Measurements from ENCODE around the gene ENTPD7.
"Not testable (repeated sequence)": the region's sequence is repeated elsewhere in the genome, so short reads cannot be mapped to it uniquely, and the experiment has no call there.

ENTPD7 gene

DNA sequence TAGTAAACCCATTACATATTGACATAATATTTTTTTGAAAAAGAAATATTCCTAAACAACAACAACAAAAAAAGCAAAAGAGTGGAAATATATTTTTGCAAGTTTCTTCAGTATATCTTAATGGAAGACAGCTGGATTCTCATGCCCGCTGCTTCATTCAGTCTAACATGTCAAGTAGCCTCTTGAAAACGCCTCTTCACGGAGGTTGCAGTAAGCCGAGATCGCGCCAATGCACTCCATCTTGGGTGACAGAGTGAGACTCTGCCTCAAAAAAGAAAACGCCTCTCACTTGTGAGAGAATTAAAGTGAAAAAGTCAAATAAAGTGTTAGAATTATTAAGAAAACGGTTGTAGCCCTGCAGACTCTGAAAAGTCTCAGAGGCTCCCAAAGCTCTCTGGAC, 74.1 kb downstream of the ENTPD7 start:
- no peak overlapping the region for H3K4me3 ChIP-seq (ENCODE audit: low read length)

DNA sequence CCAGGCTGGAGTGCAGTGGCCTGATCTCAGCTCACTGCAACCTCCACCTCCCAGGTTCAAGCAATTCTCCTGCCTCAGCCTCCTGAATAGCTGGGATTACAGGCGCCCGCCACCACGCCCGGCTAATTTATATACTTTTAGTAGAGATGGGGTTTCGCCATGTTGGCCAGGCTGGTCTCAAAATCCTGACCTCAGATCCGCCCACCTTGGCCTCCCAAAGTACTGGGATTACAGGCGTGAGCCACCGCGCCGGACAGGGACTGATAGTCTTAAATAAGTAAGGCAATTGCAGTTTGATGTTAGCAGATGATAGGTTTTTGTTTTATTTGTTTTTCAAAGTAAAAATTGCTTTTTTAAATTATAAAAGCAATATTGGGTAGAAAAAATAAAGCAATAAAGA, 74.8 kb downstream of the ENTPD7 start:
- DNase-seq (ENCODE audit: low read depth, low spot score); H3K4me3 ChIP-seq (ENCODE audit: low read length): not testable (repeated sequence)

More for the DNA sequence above, 74.1 kb downstream of the ENTPD7 start:
- DNase-seq (ENCODE audit: low read depth, low spot score) = no peak

DNA sequence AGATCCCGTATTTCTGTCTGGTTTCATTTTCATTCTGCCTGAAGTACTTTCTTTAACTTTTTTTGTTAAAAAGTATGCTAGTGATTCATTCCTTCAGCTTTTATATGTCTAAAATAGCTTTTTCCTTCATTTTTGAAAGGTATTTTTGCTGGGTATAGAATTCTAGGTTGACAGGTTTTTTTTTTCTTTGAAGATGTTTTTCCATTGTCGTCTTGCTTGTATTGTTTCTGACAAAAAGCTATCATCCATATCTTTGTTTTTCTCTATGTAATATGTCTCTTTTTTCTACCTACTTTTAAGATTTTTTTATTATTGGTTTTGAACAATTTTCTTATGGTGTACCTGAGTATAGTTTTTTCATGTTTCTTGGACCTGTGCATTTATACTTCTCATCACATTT, 81.0 kb downstream of the ENTPD7 start:
- no peak for DNase-seq (ENCODE audit: low read depth, low spot score)
- H3K4me3 ChIP-seq (ENCODE audit: low read length) = no peak overlapping the region

GRCh38 chr10:99740933-99741559, 81.7 kb downstream of the ENTPD7 start:
- no peak for DNase-seq (ENCODE audit: low read depth, low spot score)

GRCh38 chr10:99742254-99742653, 82.9 kb downstream of the ENTPD7 start:
- DNase-seq (ENCODE audit: low read depth, low spot score) = no peak
- H3K4me3 ChIP-seq (ENCODE audit: low read length) = no peak overlapping the region

More at GRCh38 chr10:99740933-99741559, 81.7 kb downstream of the ENTPD7 start:
- H3K4me3 ChIP-seq (ENCODE audit: low read length) = no peak overlapping the region

- no peak for DNase-seq (ENCODE audit: low read depth, low spot score)
- no peak overlapping the region for H3K4me3 ChIP-seq (ENCODE audit: low read length)
Measured at GRCh38 chr10:99742701-99743100, 83.4 kb downstream of the ENTPD7 start.

GRCh38 chr10:99743841-99744240, 84.5 kb downstream of the ENTPD7 start:
- H3K4me3 ChIP-seq (ENCODE audit: low read length) = no peak overlapping the region
- no peak for DNase-seq (ENCODE audit: low read depth, low spot score)

GRCh38 chr10:99746166-99746565, 86.9 kb downstream of the ENTPD7 start:
- not testable (repeated sequence) for H3K4me3 ChIP-seq (ENCODE audit: low read length); DNase-seq (ENCODE audit: low read depth, low spot score)

- no peak for DNase-seq (ENCODE audit: low read depth, low spot score)
- H3K4me3 ChIP-seq (ENCODE audit: low read length) = no peak overlapping the region
Measured at GRCh38 chr10:99748823-99749451, 89.6 kb downstream of the ENTPD7 start.

DNA sequence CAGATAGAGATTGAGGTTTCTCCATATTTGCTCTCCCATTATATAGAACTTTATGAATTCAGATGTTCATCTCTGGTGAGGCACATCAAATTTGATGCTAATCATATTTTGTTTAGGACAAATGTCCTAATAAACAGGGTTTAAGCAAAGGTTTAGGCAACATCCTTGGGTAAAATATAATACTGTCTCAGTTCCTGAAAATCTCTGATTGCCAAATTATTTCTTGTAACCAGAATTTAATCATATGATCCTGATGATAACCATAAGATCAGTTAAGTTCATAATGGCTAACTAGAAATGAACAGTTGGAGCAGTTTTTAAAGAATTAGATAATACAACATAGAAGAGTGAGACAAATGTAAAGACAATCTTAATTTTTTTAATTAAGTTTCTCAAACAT, 91.3 kb downstream of the ENTPD7 start:
- DNase-seq (ENCODE audit: low read depth, low spot score) = no peak
- H3K4me3 ChIP-seq (ENCODE audit: low read length) = no peak overlapping the region

- H3K4me3 ChIP-seq (ENCODE audit: low read length) = no peak overlapping the region
- no peak for DNase-seq (ENCODE audit: low read depth, low spot score)
Measured at GRCh38 chr10:99754670-99755069, 95.4 kb downstream of the ENTPD7 start.

All from Jurkat, Clone E6-1 (cell line).